ENCODE results near the gene TSC2.
A peak's percentile ranks its signal among the peaks of the same experiment; 100 is the strongest.

TSC2 gene

DNA sequence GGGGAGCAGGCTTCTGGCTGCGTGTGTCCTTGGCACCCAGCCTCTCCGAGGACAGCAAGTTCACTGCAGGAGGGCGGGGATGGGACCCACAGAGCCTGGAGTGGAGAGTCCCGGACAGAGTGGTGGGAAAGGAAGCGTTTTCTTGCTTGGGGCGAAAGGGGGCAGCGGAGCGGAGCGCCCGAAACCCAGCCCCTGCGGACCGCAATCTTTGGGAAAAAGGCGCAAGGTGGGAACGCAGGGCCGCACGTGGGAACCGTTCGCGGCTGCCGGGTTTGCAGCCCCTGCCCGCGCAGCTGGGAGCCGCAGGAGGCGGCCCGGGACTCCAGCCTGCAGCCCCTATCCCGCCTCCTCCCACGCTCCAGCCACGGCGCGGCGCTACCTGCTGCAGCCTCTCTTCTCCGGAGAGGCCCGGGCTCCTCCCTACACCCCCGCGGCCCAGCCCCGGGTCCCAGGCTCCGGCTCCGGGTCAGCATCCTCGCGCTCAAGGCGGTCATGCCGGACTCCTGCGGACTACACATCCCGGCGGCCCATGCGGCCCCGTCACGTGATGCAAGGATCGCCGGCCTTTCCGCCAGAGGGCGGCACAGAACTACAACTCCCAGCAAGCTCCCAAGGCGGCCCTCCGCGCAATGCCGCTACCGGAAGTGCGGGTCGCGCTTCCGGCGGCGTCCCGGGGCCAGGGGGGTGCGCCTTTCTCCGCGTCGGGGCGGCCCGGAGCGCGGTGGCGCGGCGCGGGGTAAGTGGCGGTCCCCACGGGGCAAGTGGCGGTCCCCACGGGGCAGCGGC lies at the start of gene TSC2, which contains the start of gene NTHL1:
TSC2 (plus strand) TSS at position 656 of the 786 bp plus-strand sequence. CDS start 631 bp downstream, outside the sequence.
NTHL1 (minus strand) TSS at position 505 of the 786 bp plus-strand sequence; CDS start at position 494, 11 bp downstream.
- peak; percentile 88 for DNase-seq (ENCODE audit: low read depth, low spot score)

DNA sequence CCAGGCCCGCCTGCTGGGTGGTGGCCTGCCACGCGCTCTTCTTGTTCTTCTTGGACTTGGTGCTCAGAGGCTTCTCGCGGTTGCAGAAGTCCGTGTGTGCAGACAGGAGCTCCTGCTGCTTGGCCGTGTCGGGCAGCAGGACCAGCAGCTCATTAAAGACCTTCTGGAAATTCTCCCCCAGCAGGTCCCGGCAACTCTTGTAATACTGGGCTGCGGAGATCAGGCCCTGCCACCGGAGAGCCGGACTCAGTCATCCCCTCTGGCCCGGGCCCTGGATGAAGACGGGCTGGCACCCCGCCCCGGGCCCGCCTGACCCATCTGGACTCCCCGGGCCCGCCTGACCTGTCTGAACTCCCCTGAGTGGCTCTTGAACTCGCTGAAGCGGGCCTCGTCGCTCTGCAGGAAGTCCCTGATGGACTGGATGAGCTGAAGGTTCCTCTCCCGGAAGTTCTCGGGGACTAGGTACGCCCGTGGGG lies 49.4 kb upstream of the TSC2 start:
- no peak for DNase-seq (ENCODE audit: low read depth, low spot score)

DNA sequence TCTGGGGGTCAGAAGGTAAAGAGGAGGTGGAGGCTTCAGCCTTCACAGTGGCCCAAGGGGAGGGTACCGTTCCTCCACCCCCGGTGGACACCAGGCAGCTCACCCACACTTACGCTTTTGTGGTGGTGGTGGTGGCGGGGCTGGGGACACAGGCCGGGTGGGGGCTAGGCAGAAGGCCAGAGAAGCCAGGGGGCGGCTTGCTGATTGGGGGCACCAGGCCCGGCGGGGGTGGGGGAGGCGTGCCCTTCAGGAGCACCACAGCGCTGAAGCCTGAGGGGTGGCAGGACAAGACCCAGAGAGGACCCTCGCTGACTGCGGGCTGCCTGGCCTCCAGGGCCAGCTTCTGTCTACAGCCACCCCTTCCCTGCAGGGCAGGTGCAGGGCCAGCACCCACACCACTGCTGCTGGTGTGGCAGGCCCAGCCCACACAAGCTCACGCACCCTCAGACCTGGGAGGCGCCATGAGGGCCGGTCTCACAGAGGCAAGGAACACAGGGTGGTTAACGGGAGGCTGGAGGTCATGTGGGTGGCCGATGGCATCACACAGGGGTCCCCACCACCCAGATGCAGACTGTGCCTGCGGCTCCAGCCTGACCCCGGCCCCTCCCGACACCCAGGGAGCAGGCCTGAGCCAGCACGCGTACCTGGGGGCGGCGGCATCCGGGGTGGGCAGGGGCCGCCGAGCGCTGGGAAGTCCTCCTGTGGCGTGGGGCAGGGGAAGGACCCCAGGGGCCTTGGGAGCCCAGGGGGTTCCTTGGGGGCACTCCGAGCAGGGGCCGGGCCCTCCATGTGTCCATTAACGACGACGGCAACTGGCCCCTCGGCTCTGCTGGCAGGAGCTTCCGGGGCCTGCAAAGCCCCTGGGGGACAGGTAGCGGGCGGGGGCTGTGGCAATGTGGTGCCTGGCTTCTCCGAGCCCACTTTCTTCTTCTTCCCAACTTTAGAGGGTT lies 48.7 kb upstream of the TSC2 start:
- no peak for DNase-seq (ENCODE audit: low read depth, low spot score)

- DNase-seq (ENCODE audit: low read depth, low spot score) = no peak
Measured at GRCh38 chr16:1999866-2000514, 47.8 kb upstream of the TSC2 start.

- DNase-seq (ENCODE audit: low read depth, low spot score) = no peak
Measured at GRCh38 chr16:2001035-2001434, 46.8 kb upstream of the TSC2 start.

- no peak for DNase-seq (ENCODE audit: low read depth, low spot score)
Measured at GRCh38 chr16:2001456-2002355, 46.1 kb upstream of the TSC2 start.

- no peak for DNase-seq (ENCODE audit: low read depth, low spot score)
Measured at GRCh38 chr16:2002406-2003230, 45.2 kb upstream of the TSC2 start.

- no peak for DNase-seq (ENCODE audit: low read depth, low spot score)
Measured at GRCh38 chr16:2003231-2003826, 44.5 kb upstream of the TSC2 start.

GRCh38 chr16:2003827-2004641 lies 43.8 kb upstream of the TSC2 start:
- no peak for DNase-seq (ENCODE audit: low read depth, low spot score)

GRCh38 chr16:2004795-2005517 lies 42.8 kb upstream of the TSC2 start:
- no peak for DNase-seq (ENCODE audit: low read depth, low spot score)

- DNase-seq (ENCODE audit: low read depth, low spot score) = no peak
Measured at GRCh38 chr16:2005646-2006045, 42.1 kb upstream of the TSC2 start.

GRCh38 chr16:2006317-2006716 lies 41.5 kb upstream of the TSC2 start:
- no peak for DNase-seq (ENCODE audit: low read depth, low spot score)

DNA sequence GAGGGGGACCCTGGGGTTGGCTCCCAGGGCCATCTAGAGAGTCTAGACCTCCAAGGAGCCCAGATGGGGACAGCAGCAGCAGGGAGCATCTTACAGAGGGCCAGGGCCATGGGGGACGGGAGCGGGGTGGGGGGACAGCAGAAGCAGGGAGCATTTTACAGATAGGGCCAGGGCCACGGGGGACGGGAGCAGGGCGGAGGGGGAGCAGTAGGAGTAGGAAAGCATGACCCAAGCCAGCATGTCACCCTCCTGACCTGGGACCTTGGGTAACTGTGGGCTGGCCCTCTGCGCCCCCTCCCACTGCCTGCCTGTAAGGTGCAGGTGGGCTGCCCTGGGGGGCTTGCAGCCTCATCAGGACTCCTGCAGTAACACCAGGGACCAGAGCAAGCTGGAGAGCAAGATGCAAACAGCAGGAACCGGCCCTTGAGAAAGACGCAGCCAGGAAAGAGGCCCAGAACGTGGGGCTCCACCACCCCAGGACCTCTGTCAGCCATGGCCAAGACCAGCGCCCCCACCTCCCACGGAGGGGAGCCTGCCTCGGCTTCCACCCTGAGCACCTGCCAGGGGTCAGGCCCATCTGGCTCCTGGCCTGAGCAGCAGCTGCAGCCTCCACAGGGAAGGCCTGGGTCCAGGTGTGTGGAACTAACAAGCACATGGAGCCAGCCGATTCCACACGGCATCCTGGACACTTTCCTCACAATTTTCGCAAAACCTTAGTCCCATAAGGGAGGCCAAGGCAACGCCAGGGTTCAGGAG lies 40.5 kb upstream of the TSC2 start:
- no peak for DNase-seq (ENCODE audit: low read depth, low spot score)

- DNase-seq (ENCODE audit: low read depth, low spot score) = no peak
Measured at GRCh38 chr16:2008009-2008526, 39.7 kb upstream of the TSC2 start.

- no peak for DNase-seq (ENCODE audit: low read depth, low spot score)
Measured at GRCh38 chr16:2008631-2009163, 39.1 kb upstream of the TSC2 start.

DNA sequence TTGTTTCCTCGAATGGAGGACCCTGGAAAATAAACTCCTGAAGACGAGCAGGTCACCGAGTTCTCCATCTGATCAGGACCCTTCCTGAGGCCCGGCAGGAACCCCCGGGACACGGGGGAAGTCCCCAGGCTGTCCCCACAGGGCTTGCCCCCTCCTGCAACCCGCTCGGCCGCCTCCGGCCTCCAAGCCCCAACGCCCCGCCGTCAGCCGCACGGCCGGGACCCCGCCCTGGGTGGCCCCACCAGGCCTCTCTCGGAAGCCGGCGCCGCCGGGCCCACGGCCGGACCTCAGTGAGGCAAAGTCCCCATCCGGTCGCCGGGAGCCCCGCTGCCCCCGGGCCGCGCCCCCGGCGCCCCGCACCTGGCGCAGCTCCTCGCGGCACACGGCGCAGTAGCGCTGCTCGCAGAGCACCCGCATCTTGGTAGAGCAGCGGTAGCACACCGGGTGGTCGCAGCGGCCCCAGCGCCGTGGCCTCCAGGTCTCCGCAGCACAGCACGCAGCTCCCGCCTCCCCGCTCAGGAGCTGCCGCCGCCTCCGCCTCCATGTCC lies 38.5 kb upstream of the TSC2 start:
- no peak for DNase-seq (ENCODE audit: low read depth, low spot score)
